22Rv1 (cell line): Measurements from ENCODE around the gene HEATR9.

Experiments
- H3K27ac ChIP-seq: fragments of 450-650 bp; 2 replicates; pipeline ENCODE4 v1.5.1; 2017
- ZFX ChIP-seq: fragments of 450-650 bp; IDR thresholded peaks from 2 replicates; pipeline ENCODE4 v1.6.1; 2017; ENCODE audit warnings: antibody characterized with exemption, borderline replicate concordance
- TF ChIP-seq, protein P1 (sequence below): fragments of 450-650 bp; IDR thresholded peaks from 2 replicates; pipeline ENCODE4 v1.5.1; 2017; ENCODE audit warnings: mild to moderate bottlenecking

HEATR9 gene

DNA sequence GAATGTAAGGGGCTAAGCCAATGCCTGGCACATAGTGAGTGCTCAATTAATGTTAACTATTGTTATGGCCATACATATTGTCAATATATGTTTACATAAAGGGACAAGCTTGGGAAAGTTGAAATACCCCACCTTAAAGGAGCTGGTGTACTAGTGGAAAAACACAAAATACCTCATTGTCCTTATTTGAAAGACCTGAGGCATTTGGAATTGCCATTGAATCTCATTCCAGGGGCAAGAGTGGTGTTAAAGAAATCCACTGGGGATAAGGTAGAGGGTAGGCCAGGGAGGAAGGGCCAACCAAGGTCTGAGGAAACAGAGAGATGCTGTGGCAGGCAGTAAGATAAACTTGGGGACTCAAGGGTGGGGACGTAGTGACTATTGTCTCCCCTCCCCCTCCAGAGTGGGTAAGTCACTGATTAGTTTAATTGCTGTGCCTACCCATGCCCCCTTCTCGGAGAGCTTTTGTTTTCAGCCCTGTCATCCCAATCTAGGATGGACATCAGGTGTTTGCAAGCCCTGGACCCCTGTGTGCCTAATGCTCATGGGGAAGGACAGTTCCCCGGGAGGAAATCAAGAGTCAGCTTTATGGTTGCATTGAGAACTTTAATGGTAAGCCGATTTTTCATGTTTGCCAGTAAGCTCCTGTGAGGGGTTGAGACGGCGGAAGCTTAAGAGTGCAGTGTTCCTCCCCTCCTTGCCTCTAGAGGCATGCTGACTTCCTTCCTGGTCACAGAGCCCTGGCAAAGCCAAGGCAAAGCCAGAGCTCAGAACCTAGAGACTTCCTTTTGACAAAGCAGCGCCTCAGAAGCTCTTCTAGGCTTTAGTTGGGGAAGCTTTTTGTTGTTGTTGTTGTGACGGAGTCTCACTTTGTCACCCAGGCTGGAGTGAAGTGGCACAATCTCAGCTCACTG is 2.5 kb upstream of the HEATR9 start:
- H3K27ac ChIP-seq: no peak overlapping the region
- TF ChIP-seq, protein P1, sequence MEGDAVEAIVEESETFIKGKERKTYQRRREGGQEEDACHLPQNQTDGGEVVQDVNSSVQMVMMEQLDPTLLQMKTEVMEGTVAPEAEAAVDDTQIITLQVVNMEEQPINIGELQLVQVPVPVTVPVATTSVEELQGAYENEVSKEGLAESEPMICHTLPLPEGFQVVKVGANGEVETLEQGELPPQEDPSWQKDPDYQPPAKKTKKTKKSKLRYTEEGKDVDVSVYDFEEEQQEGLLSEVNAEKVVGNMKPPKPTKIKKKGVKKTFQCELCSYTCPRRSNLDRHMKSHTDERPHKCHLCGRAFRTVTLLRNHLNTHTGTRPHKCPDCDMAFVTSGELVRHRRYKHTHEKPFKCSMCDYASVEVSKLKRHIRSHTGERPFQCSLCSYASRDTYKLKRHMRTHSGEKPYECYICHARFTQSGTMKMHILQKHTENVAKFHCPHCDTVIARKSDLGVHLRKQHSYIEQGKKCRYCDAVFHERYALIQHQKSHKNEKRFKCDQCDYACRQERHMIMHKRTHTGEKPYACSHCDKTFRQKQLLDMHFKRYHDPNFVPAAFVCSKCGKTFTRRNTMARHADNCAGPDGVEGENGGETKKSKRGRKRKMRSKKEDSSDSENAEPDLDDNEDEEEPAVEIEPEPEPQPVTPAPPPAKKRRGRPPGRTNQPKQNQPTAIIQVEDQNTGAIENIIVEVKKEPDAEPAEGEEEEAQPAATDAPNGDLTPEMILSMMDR: no peak
- no peak for TF ChIP-seq ZFX

DNA sequence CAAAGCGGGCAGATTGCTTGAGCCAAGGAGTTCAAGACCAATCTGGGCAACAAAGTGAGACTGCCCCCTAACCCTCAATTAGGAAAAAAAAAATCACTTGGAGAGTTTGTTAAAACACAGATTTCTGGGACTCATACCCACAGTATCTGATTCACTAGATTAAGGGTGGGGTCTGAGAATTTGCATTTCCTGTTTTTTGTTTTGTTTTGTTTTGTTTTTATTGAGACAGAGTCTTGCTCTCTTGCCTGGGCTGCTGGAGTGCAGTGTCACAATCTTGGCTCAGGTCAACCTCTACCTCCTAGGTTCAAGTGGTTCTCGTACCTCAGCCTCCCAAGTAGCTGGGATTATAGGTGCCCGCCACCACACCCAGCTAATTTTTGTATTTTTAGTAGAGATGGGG is 1.1 kb downstream of the HEATR9 start:
- H3K27ac ChIP-seq: no peak overlapping the region
- TF ChIP-seq, protein P1: no peak
- no peak for TF ChIP-seq ZFX

DNA sequence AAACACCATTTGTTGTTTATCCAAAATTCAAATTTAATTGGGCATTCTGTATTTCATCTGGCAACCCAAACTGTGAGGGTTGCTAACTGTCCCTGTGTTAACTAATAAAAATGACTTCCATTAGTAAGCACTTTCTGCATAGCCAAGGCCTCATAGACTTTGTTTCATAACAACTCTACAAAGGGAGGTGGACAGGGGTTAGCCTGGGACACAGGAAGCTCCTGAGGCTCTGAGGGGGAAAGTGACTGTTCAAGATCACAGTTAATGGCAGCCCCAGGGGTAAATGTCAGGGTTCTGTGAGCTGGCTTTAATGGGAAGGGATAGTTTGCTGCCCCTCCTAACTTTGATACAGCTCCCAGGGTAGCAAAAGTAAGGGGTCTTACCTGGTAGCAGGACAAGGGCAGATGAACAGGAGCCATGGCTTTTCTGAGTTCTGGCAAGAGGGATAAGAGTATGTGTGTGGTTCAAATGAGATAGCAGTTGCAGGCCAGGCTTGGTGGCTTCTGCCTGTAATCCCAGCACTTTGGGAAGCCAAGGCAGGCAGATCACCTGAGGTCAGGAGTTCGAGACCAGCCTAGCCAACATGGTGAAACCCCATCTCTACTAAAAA is 2.2 kb downstream of the HEATR9 start:
- H3K27ac ChIP-seq: no peak overlapping the region
- TF ChIP-seq ZFX: no peak
- TF ChIP-seq, protein P1: no peak

DNA sequence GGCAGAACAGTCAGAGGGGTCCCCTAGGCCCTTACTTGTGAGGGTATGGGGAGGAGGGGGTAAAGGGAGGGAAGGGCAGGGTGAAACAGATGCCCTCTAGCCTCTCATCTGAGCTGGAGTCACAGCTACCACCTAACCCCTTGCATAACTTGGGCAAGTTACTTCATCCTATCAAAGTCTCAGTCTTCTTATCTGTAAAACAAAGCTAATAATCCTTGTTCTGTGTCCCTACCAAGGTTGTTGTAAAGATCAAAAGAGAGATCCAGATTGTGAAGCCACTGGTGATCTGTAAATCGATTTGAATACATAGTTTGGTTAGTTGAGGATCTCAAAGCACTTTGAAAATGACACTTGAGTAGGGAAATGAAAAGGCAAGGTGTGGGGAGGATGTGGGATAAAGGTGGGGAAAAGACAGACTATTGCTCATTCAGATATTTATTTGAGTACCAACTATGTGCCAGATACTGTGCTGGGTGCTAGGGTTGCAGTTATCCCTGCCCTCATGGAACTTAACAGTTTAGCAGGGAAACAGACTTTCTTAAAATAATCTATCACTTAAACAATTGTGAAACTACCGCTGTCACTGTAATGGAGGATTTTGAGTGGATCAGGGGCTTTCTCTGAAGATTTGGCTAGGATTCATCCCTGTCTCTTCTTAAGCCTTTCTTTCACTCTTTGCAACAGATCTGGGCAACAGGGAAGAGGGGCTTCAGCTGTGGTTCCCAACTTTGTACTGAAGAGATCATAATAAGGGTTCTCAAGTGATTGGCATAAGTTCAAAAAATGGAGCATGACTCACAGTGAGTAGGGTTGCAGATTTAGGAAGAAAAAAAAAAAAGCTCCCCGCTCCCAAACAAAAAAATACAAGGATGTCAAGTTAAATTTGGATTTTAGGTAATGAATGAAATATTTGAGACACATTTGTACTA is 3.0 kb downstream of the HEATR9 start:
- no peak overlapping the region for H3K27ac ChIP-seq

DNA sequence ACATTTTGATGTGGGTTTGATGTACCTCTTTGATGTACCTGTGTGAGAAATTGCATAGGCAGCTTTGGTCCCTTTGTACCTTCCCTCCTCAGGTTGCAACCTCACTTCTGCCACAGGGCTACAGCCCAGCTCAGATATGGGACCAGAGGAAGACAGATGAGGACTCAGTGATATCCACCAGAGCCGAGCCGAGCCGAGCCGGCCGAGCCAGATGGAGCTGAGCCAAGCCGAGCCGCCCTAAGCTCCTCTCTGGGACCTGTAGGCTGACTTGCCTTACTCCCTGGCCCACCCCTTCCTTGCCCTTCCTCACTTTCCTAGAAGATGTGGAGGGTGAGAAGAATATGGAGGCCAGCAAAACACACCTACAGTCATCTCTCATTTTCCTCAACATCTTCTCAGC is 3.8 kb downstream of the HEATR9 start:
- H3K27ac ChIP-seq: no peak overlapping the region
- TF ChIP-seq ZFX: no peak
- TF ChIP-seq, protein P1: no peak

More for the DNA sequence above, 3.0 kb downstream of the HEATR9 start:
- TF ChIP-seq ZFX: no peak
- TF ChIP-seq, protein P1: no peak

DNA sequence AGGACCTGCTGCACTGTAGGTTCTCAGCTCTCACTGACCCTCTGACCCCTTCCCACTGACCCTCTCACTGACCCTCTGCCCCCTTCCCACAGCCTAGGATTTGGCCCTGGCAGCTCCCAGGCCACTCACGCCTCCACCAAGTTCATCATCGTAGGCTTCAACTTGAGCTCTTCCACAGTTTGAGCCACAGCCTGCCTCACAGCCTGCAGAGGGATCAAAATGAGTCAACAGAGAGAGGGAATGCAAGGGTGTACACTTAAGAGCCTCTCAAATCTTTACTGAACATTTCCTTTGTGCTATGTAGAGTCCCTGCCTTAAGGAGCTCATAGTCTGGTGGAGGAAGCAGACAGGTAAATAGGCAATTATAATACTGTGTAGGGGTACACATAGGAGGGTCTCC is 12.1 kb downstream of the HEATR9 start:
- H3K27ac ChIP-seq: no peak overlapping the region
- TF ChIP-seq, protein P1: no peak
- no peak for TF ChIP-seq ZFX
